ENCODE measurements around the gene SCAF4. TPM values are rescaled to one million over a fixed set of nuclear protein-coding genes. Genes with fewer than 3 reads are reported as not detected.

SCAF4 gene
- total and polyA plus RNA-seq, 2 of the 8 experiments (the other 6 are each of a cell fraction or from before 2014, with no cell fraction given): 28.9 to 55.1 TPM

DNA sequence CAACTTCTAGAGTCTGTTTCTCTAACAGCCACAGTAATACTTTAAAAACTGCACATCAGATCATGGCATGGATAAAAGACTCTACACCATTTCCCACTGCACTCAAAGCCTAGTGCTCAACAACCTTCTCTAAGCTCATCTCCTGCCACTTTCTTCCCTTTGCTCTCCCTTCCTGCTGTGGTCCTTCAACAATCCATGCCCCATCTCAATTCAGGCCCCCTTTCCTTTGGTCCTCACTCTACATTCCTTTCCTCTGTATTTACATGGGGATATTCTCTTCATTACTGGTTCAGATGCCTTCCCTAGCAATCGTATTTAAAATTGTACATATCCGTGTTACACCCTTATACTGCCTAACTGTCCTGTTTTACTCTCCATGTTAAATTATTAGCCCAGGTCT, 53.4 kb downstream of the SCAF4 start:
- Histone ChIP-seq H2AFZ (ENCODE audit: low read length) (no peak overlapping the region), H2AK5ac (ENCODE audit: low read depth, low read length) (no peak overlapping the region), H3K23ac (ENCODE audit: insufficient read length) (no peak overlapping the region), H3K4ac (replicated peaks; ENCODE audit: insufficient read length, low read depth, low read length) (no peak overlapping the region), H3K4me2 (ENCODE audit: insufficient read depth in 1 of 2, low read depth in 2 of 2, low read length in 2 of 2) (no peak overlapping the region), H2BK15ac (ENCODE audit: low read length) (no peak overlapping the region), H3K9ac (replicated peaks in 1 of 4; ENCODE audit: extremely low read depth in 1 of 4, low read depth in 3 of 4, low read length in 3 of 4) (no peak overlapping the region), H4K8ac (ENCODE audit: extremely low read depth, insufficient read depth, low read length) (no peak overlapping the region), H3K14ac (ENCODE audit: insufficient read length) (no peak overlapping the region), H2BK120ac (replicated peaks; ENCODE audit: low read depth, low read length) (no peak overlapping the region), H4K20me1 (replicated peaks in 1 of 2; ENCODE audit: control insufficient read depth in 1 of 2, insufficient read depth in 2 of 2, low read length in 2 of 2) (peaks cover 0 to 2% of the 10 kb centered on the region in 2 experiments), H3K9me3 (ENCODE audit: insufficient read depth in 2 of 2, low read depth in 1 of 2, low read length in 1 of 2) (no peaks in the 10 kb centered on the region), H2BK5ac (ENCODE audit: low read depth, low read length) (no peak overlapping the region), H3K79me2 (ENCODE audit: control insufficient read depth in 1 of 2, insufficient read depth in 2 of 2, low read length in 2 of 2) (0 out of 4 replicates have a peak, but pooled peaks cover 0 to 2% of the 10 kb centered on the region in 2 experiments), H4K5ac (ENCODE audit: insufficient read length, low read depth, low read length) (no peak overlapping the region), H3K18ac (ENCODE audit: extremely low read depth, low read length) (no peak overlapping the region), H4K91ac (replicated peaks; ENCODE audit: insufficient read length, low read length) (no peak overlapping the region), H3K4me3 (ENCODE audit: extremely low read depth in 1 of 4, insufficient read depth in 2 of 4, low read depth in 3 of 4, low read length in 4 of 4) (no peak overlapping the region), H3K23me2 (ENCODE audit: low read depth, low read length) (no peaks in the 10 kb centered on the region), H2BK20ac (ENCODE audit: low read length) (no peak overlapping the region), H3K27me3 (replicated peaks in 1 of 4; ENCODE audit: control insufficient read depth in 3 of 4, extremely low read depth in 1 of 4, insufficient read depth in 3 of 4, low read length in 3 of 4) (no peaks in the 10 kb centered on the region), H3K56ac (replicated peaks; ENCODE audit: insufficient read length, low read depth, low read length) (no peak overlapping the region), H3K79me1 (ENCODE audit: low read depth, low read length) (no peaks in the 10 kb centered on the region), H3K4me1 (replicated peaks in 1 of 4; ENCODE audit: control insufficient read depth in 3 of 4, insufficient read depth in 4 of 4, low read length in 3 of 4) (no peaks in the 10 kb centered on the region), H3K36me3 (ENCODE audit: control insufficient read depth in 2 of 4, insufficient read depth in 4 of 4, low read length in 3 of 4) (peaks cover 4 to 42% (median 9%) of the 10 kb centered on the region in 4 experiments; a peak in 6 of 8 replicates), H3K27ac (ENCODE audit: low read depth, low read length) (no peak overlapping the region), H2BK12ac (ENCODE audit: low read depth, low read length) (no peak overlapping the region)
- CTCF ChIA-PET (ENCODE audit: partially characterized antibody): interaction anchor here (0.9 to 1.0 kb wide), 2 partner anchors 8 to 54 kb away, joined by 3 read pairs; no protein-coding TSS in a partner anchor
- TF ChIP-seq POLR2AphosphoS5 (IDR thresholded peaks at IDR 0.05; ENCODE audit: low read depth, low read length) (0 out of 2 replicates have a peak, but pooled peaks have one; percentile 30), POU5F1 (IDR thresholded peaks at IDR 0.05; ENCODE audit: low read depth, low read length) (no peak), POLR2A (IDR thresholded peaks at IDR 0.05; ENCODE audit: control extremely low read depth in 1 of 2, low read depth in 2 of 2, low read length in 2 of 2) (peak in 1 of 2 experiments; percentile 43; a peak in 1 of 3 replicates), BCL11A (IDR thresholded peaks at IDR 0.05; ENCODE audit: low read depth in 2 of 2, low read length in 2 of 2) (no peak)
- POLR2A ChIA-PET (ENCODE audit: partially characterized antibody): interaction anchor here (0.8 to 1.9 kb wide), 6 partner anchors 10 to 351 kb away, joined by 3 to 5 read pairs (median 3); no protein-coding TSS in a partner anchor
- 82% methylated on average over 2 of the region's 2 CpGs; no CpG with 5 or more reads in 1 of the 2 experiments for WGBS, 2 experiments (ENCODE audit: extremely low coverage in 1 of 2, insufficient coverage in 1 of 2, insufficient read length in 1 of 2, insufficient replicate concordance in 2 of 2, low coverage in 1 of 2, low lambda C conversion rate in 2 of 2, missing lambda C conversion rate in 1 of 2)
- FAIRE-seq: no peak
- DNase-seq (ENCODE audit: low read depth in 1 of 2, low spot score in 2 of 2): no peak
